Left ventricle myocardium inferior (tissue), 1 donor: ENCODE results near the gene TPRA1. TPM values are rescaled to one million over a fixed set of nuclear protein-coding genes. Genes with fewer than 3 reads are reported as not detected.

Experiments
- DNase-seq: peaks from one replicate; pipeline ENCODE4 v3.0.0-alpha.2; 2020
- H3K27ac ChIP-seq: fragments of 200-600 bp; replicated peaks from 2 replicates; pipeline ENCODE4 v1.8.0; 2021
- H3K27me3 ChIP-seq: fragments of 200-600 bp; 2 replicates; pipeline ENCODE4 v1.8.0; 2021; ENCODE audit warnings: low read depth
- H3K36me3 ChIP-seq: fragments of 200-600 bp; 2 replicates; pipeline ENCODE4 v1.8.0; 2021
- H3K4me1 ChIP-seq: fragments of 200-600 bp; 2 replicates; pipeline ENCODE4 v1.8.0; 2021
- H3K4me3 ChIP-seq: fragments of 200-600 bp; 2 replicates; pipeline ENCODE4 v1.8.0; 2021; ENCODE audit warnings: mild to moderate bottlenecking, moderate library complexity
- H3K9me3 ChIP-seq: fragments of 200-600 bp; replicated peaks from 2 replicates; pipeline ENCODE4 v1.8.0; 2021
- CTCF ChIP-seq: fragments of 200-600 bp; IDR thresholded peaks from 2 replicates; pipeline ENCODE4 v1.8.0; 2021; ENCODE audit warnings: antibody characterized with exemption, mild to moderate bottlenecking, borderline replicate concordance
- intact Hi-C: fragments of 100-400 bp; cut with micrococcal nuclease; formaldehyde crosslinking; loops from one replicate; pipeline ENCODE4 v1.11.0; 2022
- total RNA-seq: library from RNA; stranded (reverse); fragmentation: NEBNext Ultra II Directional; extraction: Animal tissue kit (Norgen Biotek cat#: 25700); gene quantifications from one replicate; pipeline ENCODE4 v1.2.1, GENCODE V29; 2021
- donor health status: DM: no; HTN: yes; CAD: no; lungs with severe emphysema.

TPRA1 gene
- total RNA-seq, 1 donor from 2014 or later: 17.4 TPM

- Histone ChIP-seq H3K36me3 (no peaks in the 10 kb centered on the region), H3K27ac (no peak overlapping the region), H3K4me3 (no peak overlapping the region), H3K4me1 (peaks cover 43% of the 10 kb centered on the region), H3K9me3 (no peaks in the 10 kb centered on the region), H3K27me3 (no peaks in the 10 kb centered on the region)
- no peak for TF ChIP-seq CTCF
- intact Hi-C loops: no loop called here
- no peak for DNase-seq
Observed at GRCh38 chr3:127593178-127593577, 2.6 kb upstream of the TPRA1 start.

GRCh38 chr3:127590282-127590592 is 296 bp downstream of the TPRA1 start:
- H3K4me3 ChIP-seq: peak overlapping the region; percentile 95
- no peaks in the 10 kb centered on the region for H3K27me3 ChIP-seq
- peaks cover 64% of the 10 kb centered on the region for H3K4me1 ChIP-seq
- intact Hi-C loops: no loop called here
- peak; percentile 40 for DNase-seq
- peak overlapping the region; percentile 96 for H3K27ac ChIP-seq
- TF ChIP-seq CTCF: no peak
- no peaks in the 10 kb centered on the region for H3K9me3 ChIP-seq
- no peaks in the 10 kb centered on the region for H3K36me3 ChIP-seq

- H3K4me1 ChIP-seq: peaks cover 69% of the 10 kb centered on the region
Observed at GRCh38 chr3:127589600-127590281, 792 bp downstream of the TPRA1 start.

GRCh38 chr3:127588806-127589577 is 1.5 kb downstream of the TPRA1 start:
- TF ChIP-seq CTCF: no peak
- H3K27ac ChIP-seq: peak overlapping the region; percentile 96
- H3K4me3 ChIP-seq: peak overlapping the region; percentile 95
- H3K4me1 ChIP-seq: peaks cover 69% of the 10 kb centered on the region
- intact Hi-C loops: no loop called here
- H3K27me3 ChIP-seq: no peaks in the 10 kb centered on the region
- no peak for DNase-seq
- no peaks in the 10 kb centered on the region for H3K9me3 ChIP-seq
- no peaks in the 10 kb centered on the region for H3K36me3 ChIP-seq

More at GRCh38 chr3:127589600-127590281, 792 bp downstream of the TPRA1 start:
- DNase-seq: no peak
- intact Hi-C loops: no loop called here
- Histone ChIP-seq H3K27ac (peak overlapping the region; percentile 96), H3K27me3 (no peaks in the 10 kb centered on the region), H3K4me3 (peak overlapping the region; percentile 95), H3K9me3 (no peaks in the 10 kb centered on the region), H3K36me3 (no peaks in the 10 kb centered on the region)
- no peak for TF ChIP-seq CTCF

GRCh38 chr3:127587876-127588275 is 2.7 kb downstream of the TPRA1 start:
- Histone ChIP-seq H3K36me3 (no peaks in the 10 kb centered on the region), H3K27ac (no peak overlapping the region), H3K27me3 (no peaks in the 10 kb centered on the region), H3K4me3 (no peak overlapping the region), H3K4me1 (peaks cover 69% of the 10 kb centered on the region), H3K9me3 (no peaks in the 10 kb centered on the region)
- DNase-seq: no peak
- TF ChIP-seq CTCF: no peak
- intact Hi-C loops: no loop called here
